Right cardiac atrium (tissue), 5 donors: ENCODE results near the gene DMRTC1B. TPM values are rescaled to one million over a fixed set of nuclear protein-coding genes. Genes with fewer than 3 reads are reported as not detected.
"Not testable (repeated sequence)": the region's sequence is repeated elsewhere in the genome, so short reads cannot be mapped to it uniquely, and the experiment has no call there.

Experiments
- ATAC-seq, 2 donors: fragments of 200-7000 bp; cut with Tn5 transposase; one replicate each; pipeline versions ENCODE4 v1.8.0 to v1.9.1; 2020; ENCODE audit warnings: moderate library complexity in 2 of 2, mild to moderate bottlenecking in 1 of 2
- DNase-seq, 3 donors: peaks; one replicate each; pipeline ENCODE4 v3.0.0-alpha.2; 2020
- H3K27ac ChIP-seq: one replicate; pipeline ENCODE4 v1.5.1; 2013; ENCODE audit warnings: mild to moderate bottlenecking, low read length, control low read depth, moderate library complexity
- H3K27me3 ChIP-seq: one replicate; pipeline ENCODE4 v1.6.1; 2013; ENCODE audit not compliant: control insufficient read depth, insufficient read depth
- H3K4me1 ChIP-seq: one replicate; pipeline ENCODE4 v1.6.1; 2013; ENCODE audit warnings: low read length; ENCODE audit not compliant: control insufficient read depth, insufficient read depth
- H3K4me3 ChIP-seq: one replicate; pipeline ENCODE4 v1.5.1; 2013; ENCODE audit warnings: low read length, control low read depth
- H3K9me3 ChIP-seq: one replicate; pipeline ENCODE4 v1.6.1; 2013; ENCODE audit warnings: low read length; ENCODE audit not compliant: control insufficient read depth
- WGBS: extraction: QIAGEN DNeasy Blood & Tissue Kit; methylation state at CpG from one replicate; pipeline ENCODE4 v1.1.7; 2013; 5-methylcytosine and 5-hydroxymethylcytosine counted together
- intact Hi-C, 4 donors: fragments of 100-400 bp; cut with DNase I; formaldehyde crosslinking; loops; one replicate each; pipeline versions ENCODE4 v1.11.0 to v1.14.0; 2022 to 2023
- long read RNA-seq, 4 donors: library from polyadenylated mRNA; unstranded; transcript quantifications; one replicate each; pipeline ENCODE4 v2.0.0, GENCODE V29; 2020 to 2021
- polyA plus RNA-seq: library from polyadenylated mRNA; stranded (reverse); fragments of 200-250 nt; gene quantifications from one replicate; pipeline ENCODE4 v1.2.3, GENCODE V29; 2013
- total RNA-seq, 4 donors: library from RNA; stranded (reverse); fragmentation: NEBNext Ultra II Directional; extraction: Animal tissue kit (Norgen Biotek cat#: 25700); gene quantifications; one replicate each; pipeline ENCODE4 v1.2.1, GENCODE V29; 2021
- donor health status: healthy with polysubstance abuse.
- donor health status: DM: no; HTN: yes; CAD: no.
- donor health status: DM: no; HTN: no; CAD: no.
- donor health status: DM: no; HTN: yes; CAD: no; lungs with severe emphysema.
- donor health status: DM: yes; HTN: yes; CAD: no.

Gene DMRTC1B, protein sequence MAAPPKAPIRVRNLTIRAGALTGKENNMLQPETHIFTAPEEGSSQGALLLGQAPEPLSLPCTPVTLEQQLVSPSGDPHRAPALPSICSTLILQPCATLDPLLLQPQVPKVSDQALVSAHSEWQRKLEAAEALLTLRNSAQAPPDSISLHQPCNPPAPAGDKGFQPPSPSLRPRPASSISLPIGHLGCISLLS
- total RNA-seq (not detected), polyA plus RNA-seq (0.14 TPM)
- long read RNA-seq, donor 1, result 0 reads
- long read RNA-seq, donor 2, result 0 reads
- long read RNA-seq, donor 3, result 0 reads
- long read RNA-seq, donor 4, result 0 reads

GRCh38 chrX:72776653-72777466, at the start of gene DMRTC1B:
TSS of gene DMRTC1B (plus strand) at chrX:72776890. CDS start at chrX:72845136, 68,246 bp downstream.
- H3K4me1 ChIP-seq, DNase-seq, intact Hi-C loops, H3K9me3 ChIP-seq, H3K27ac ChIP-seq, H3K27me3 ChIP-seq, H3K4me3 ChIP-seq: not testable (repeated sequence)
- WGBS, result no CpG with 5 or more reads among the region's 44 CpGs
- ATAC-seq, result peak; percentile 72 to 81

DNA sequence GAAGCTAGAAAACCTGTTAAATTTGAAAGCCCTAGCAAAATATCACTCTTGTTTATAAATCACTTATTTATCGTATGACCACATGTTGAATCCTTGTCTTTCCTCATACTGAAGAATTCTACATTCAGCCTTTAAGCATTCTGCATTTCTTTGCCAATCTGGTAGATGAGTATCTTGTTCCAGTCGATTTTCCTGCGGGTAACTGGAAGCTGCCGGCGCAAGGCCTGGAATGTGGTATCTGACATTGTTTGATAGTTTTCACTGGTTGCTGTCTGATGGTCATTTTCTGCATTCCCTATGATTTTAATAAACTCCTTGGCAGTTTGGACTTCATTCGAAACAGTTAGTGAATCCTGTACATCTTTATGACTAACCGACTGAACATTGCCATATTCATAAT, 48.8 kb upstream of the DMRTC1B start:
- Histone ChIP-seq H3K27ac (no peak overlapping the region), H3K9me3 (no peaks in the 10 kb centered on the region), H3K27me3 (no peaks in the 10 kb centered on the region), H3K4me3 (no peak overlapping the region), H3K4me1 (no peaks in the 10 kb centered on the region)
- intact Hi-C loops, result no loop called here
- 76% methylated on average over 7 of the region's 7 CpGs for WGBS
- DNase-seq (no peak), ATAC-seq (no peak)

DNA sequence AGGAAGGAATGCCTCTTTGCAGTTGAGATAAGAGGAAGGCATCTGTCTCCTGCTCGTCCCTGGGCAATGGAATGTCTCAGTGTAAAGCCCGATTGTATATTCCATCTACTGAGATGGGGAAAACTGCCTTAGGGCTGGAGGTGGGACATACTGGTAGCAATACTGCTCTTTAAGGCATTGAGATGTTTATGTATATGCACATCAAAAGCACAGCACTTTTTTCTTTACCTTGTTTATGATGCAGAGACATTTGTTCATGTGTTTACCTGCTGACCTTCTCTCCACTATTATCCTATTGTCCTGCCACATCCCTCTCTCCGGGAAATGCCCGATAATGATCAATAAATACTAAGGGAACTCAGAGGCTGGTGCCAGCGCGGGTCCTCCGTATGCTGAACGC, 43.1 kb upstream of the DMRTC1B start:
- ATAC-seq, H3K27me3 ChIP-seq, intact Hi-C loops, H3K4me1 ChIP-seq, H3K9me3 ChIP-seq, H3K4me3 ChIP-seq, DNase-seq, H3K27ac ChIP-seq: not testable (repeated sequence)
- WGBS, result 49% methylated on average over 8 of the region's 8 CpGs

- WGBS, result 78% methylated on average over 1 of the region's 1 CpG
- Histone ChIP-seq H3K4me3 (no peak overlapping the region), H3K4me1 (no peaks in the 10 kb centered on the region), H3K9me3 (no peaks in the 10 kb centered on the region), H3K27me3 (no peaks in the 10 kb centered on the region), H3K27ac (no peak overlapping the region)
- no peak for DNase-seq
- no peak for ATAC-seq
- intact Hi-C loops, result no loop called here
Measured at GRCh38 chrX:72735561-72735960, 41.1 kb upstream of the DMRTC1B start.

GRCh38 chrX:72745546-72745945, 31.1 kb upstream of the DMRTC1B start:
- ATAC-seq, H3K27ac ChIP-seq, H3K27me3 ChIP-seq, intact Hi-C loops, H3K9me3 ChIP-seq, H3K4me3 ChIP-seq, DNase-seq, H3K4me1 ChIP-seq: not testable (repeated sequence)
- no CpG with 5 or more reads among the region's 7 CpGs for WGBS

- H3K27me3 ChIP-seq, ATAC-seq, intact Hi-C loops, H3K27ac ChIP-seq, H3K4me1 ChIP-seq, H3K4me3 ChIP-seq, H3K9me3 ChIP-seq, DNase-seq: not testable (repeated sequence)
- WGBS, result no CpG with 5 or more reads among the region's 3 CpGs
Measured at GRCh38 chrX:72748545-72748944, 28.1 kb upstream of the DMRTC1B start.

- intact Hi-C loops, result not testable (repeated sequence)
Measured at GRCh38 chrX:72760454-72760853, 16.2 kb upstream of the DMRTC1B start.

GRCh38 chrX:72777467-72777790, 739 bp downstream of the DMRTC1B start:
- peak in 1 of 2 donors; percentile 34 for ATAC-seq
- DNase-seq, H3K4me3 ChIP-seq, H3K27ac ChIP-seq, H3K27me3 ChIP-seq, intact Hi-C loops, H3K9me3 ChIP-seq, H3K4me1 ChIP-seq: not testable (repeated sequence)
- WGBS, result no CpG with 5 or more reads among the region's 15 CpGs

More at GRCh38 chrX:72760454-72760853, 16.2 kb upstream of the DMRTC1B start:
- not testable (repeated sequence) for ATAC-seq, H3K27me3 ChIP-seq, DNase-seq, H3K4me3 ChIP-seq, H3K27ac ChIP-seq, H3K4me1 ChIP-seq, H3K9me3 ChIP-seq
- no CpG with 5 or more reads among the region's 9 CpGs for WGBS

GRCh38 chrX:72778146-72778545, 1.5 kb downstream of the DMRTC1B start:
- H3K4me1 ChIP-seq, H3K4me3 ChIP-seq, ATAC-seq, DNase-seq, H3K27ac ChIP-seq, H3K27me3 ChIP-seq, H3K9me3 ChIP-seq, intact Hi-C loops: not testable (repeated sequence)
- WGBS, result no CpG with 5 or more reads among the region's 6 CpGs

DNA sequence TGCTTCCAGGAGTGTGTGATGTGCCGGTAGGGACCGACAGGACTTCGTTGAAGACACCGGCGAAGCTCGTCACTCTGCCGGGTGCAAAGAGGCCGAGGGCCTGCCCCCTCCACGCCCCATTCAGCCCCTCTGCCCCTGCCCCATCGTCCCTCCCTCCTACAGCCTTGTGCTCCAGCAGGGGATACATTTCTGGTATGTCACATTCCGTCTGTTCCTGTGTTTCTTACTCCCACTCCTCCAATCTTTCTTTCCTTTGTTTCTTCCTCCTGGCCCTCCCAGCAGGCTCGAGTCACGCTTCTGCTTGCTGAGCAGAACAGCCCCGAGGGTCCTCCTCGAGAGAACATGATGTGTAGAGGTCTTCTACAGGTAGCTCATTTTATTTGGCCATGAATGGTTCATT, 5.9 kb downstream of the DMRTC1B start, which contains the start of gene FAM236B:
TSS of gene FAM236B (minus strand) at position 101 of the 400 bp plus-strand sequence. CDS start at position 1, 100 bp downstream.
- WGBS, result no CpG with 5 or more reads among the region's 15 CpGs
- H3K27ac ChIP-seq, intact Hi-C loops, H3K27me3 ChIP-seq, DNase-seq, H3K4me3 ChIP-seq, H3K9me3 ChIP-seq, ATAC-seq, H3K4me1 ChIP-seq: not testable (repeated sequence)

DNA sequence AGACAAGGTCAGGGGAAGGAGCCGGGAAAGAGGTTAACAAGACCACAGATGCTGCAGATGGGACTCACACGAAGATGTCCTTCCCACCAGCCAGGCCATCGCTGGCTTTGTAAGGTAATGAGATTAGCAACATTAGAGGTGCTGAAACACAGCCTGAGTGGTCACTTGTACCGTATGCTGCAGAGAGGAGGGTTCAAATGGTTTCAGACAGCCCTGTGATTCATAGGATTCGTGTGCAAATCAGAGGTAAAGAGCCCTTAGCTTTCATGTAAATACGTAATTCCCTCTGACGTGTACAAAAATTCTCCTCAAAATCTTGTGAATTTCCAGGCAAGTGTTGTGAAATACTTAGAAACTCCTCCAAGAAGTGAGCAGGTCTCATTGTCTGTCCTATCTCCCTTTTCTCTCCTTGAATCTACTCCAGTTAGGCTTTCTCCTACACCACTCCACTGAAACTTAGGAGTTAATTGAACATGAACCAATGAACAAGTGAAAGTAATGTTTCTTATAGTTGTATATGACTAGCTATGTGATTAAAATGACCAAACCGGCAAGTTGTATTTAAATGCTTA, 6.8 kb downstream of the DMRTC1B start:
- intact Hi-C loops, result not testable (repeated sequence)
- WGBS, result no CpG with 5 or more reads among the region's 8 CpGs

More for the DNA sequence above, 6.8 kb downstream of the DMRTC1B start:
- H3K4me1 ChIP-seq, H3K9me3 ChIP-seq, H3K27me3 ChIP-seq, DNase-seq, ATAC-seq, H3K4me3 ChIP-seq, H3K27ac ChIP-seq: not testable (repeated sequence)
